Adipocyte (in vitro differentiated cells): ENCODE data around the gene SLC22A7.

Experiments used
- DNase-seq: peaks from one replicate; pipeline ENCODE4 v3.0.0-alpha.2; 2015; ENCODE audit warnings: low read depth
- H3K27me3 ChIP-seq: replicated peaks from 2 replicates; pipeline ENCODE4 v1.7.0; 2013; ENCODE audit warnings: mild to moderate bottlenecking, low read length, moderate library complexity; ENCODE audit not compliant: control insufficient read depth, insufficient read depth
- H3K36me3 ChIP-seq: 2 replicates; pipeline ENCODE4 v1.7.0; 2013; ENCODE audit warnings: low read length, mild to moderate bottlenecking, moderate library complexity; ENCODE audit not compliant: control insufficient read depth, insufficient read depth, severe bottlenecking
- H3K4me1 ChIP-seq: 2 replicates; pipeline ENCODE4 v1.7.0; 2013; ENCODE audit warnings: mild to moderate bottlenecking, low read length, moderate library complexity; ENCODE audit not compliant: control insufficient read depth, insufficient read depth
- H3K4me3 ChIP-seq: 2 replicates; pipeline ENCODE4 v1.7.0; 2013; ENCODE audit warnings: mild to moderate bottlenecking, low read length, moderate library complexity
- H3K9ac ChIP-seq: 2 replicates; pipeline ENCODE4 v1.7.0; 2013; ENCODE audit warnings: mild to moderate bottlenecking, low read length, moderate library complexity
- H3K9me3 ChIP-seq: 2 replicates; pipeline ENCODE4 v1.7.0; 2013; ENCODE audit warnings: mild to moderate bottlenecking, low read length, moderate library complexity; ENCODE audit not compliant: control insufficient read depth

Gene SLC22A7

DNA sequence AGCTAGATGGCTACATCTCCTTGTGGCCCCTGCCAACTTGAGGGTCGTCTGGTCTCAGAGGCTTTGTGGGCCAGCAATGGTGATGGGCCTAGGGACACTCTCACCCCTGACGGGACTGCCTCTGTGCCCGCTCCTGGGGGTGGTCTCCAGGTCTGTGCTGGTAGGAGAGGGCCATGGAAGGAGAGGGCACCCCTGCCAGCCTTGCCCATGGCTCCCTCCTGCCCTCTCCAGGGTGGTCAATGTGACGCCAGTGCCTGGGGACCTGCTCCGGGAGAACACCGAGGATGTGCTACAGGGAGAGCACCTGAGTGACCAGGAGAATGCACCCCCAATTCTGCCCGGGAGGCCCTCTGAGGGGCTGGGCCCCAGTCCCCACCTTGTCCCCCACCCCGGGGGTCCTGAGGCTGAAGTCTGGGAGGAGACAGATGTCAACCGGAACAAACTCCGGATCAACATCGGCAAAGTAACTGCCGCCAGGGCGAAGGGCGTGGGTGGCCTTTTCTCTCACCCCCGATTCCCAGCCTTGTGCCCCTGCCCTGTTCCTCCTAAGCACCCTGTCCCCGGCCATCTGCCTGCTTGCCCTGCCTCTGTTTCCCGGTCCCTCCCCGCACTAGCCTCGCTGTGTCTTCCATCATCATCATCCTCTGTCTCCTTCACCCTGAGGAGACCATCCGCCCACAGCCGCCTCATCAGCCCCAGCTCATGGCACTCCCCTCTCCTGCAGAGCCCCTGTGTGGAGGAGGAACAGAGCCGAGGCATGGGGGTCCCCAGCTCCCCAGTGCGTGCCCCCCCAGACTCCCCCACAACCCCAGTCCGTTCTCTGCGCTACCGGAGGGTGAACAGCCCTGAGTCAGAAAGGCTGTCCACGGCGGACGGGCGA lies 39.0 kb upstream of the SLC22A7 start:
- Histone ChIP-seq H3K9ac (no peak overlapping the region), H3K4me3 (no peak overlapping the region), H3K36me3 (no peaks in the 10 kb centered on the region), H3K4me1 (no peaks in the 10 kb centered on the region), H3K27me3 (peaks cover 39% of the 10 kb centered on the region), H3K9me3 (no peaks in the 10 kb centered on the region)
- DNase-seq, result no peak

DNA sequence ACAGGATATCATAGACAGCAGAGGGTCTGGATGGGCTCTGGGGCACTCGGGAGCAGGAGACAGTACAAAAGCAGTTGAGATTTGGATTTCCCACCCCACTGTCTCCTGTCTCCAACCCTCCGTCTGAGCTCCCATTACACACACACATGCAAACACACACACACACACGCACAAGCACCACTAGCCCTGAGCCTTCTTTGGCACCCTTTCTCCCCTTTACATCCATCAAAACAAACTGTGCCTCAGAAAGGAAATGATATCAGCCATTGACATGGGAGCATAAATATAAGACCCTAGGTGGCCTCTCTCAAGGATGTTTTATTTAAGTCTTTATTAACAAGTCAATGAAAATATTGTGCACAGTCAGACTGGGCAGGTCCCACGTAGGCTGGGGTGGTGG lies 37.3 kb upstream of the SLC22A7 start:
- no peaks in the 10 kb centered on the region for H3K36me3 ChIP-seq
- H3K9me3 ChIP-seq, result no peaks in the 10 kb centered on the region
- peaks cover 40% of the 10 kb centered on the region for H3K27me3 ChIP-seq
- H3K4me3 ChIP-seq, result no peak overlapping the region
- H3K4me1 ChIP-seq, result no peaks in the 10 kb centered on the region
- no peak overlapping the region for H3K9ac ChIP-seq
- no peak for DNase-seq

GRCh38 chr6:43261198-43261597 lies 36.9 kb upstream of the SLC22A7 start:
- H3K9me3 ChIP-seq, result no peaks in the 10 kb centered on the region
- H3K27me3 ChIP-seq, result peaks cover 42% of the 10 kb centered on the region
- no peak for DNase-seq

GRCh38 chr6:43262000-43262779 lies 35.9 kb upstream of the SLC22A7 start:
- H3K4me1 ChIP-seq, result no peaks in the 10 kb centered on the region
- no peaks in the 10 kb centered on the region for H3K9me3 ChIP-seq
- H3K36me3 ChIP-seq, result no peaks in the 10 kb centered on the region
- no peak overlapping the region for H3K4me3 ChIP-seq
- H3K27me3 ChIP-seq, result peaks cover 38% of the 10 kb centered on the region
- H3K9ac ChIP-seq, result no peak overlapping the region
- no peak for DNase-seq

More at GRCh38 chr6:43261198-43261597, 36.9 kb upstream of the SLC22A7 start:
- no peaks in the 10 kb centered on the region for H3K36me3 ChIP-seq
- H3K4me3 ChIP-seq, result no peak overlapping the region
- H3K9ac ChIP-seq, result no peak overlapping the region
- H3K4me1 ChIP-seq, result no peaks in the 10 kb centered on the region

DNA sequence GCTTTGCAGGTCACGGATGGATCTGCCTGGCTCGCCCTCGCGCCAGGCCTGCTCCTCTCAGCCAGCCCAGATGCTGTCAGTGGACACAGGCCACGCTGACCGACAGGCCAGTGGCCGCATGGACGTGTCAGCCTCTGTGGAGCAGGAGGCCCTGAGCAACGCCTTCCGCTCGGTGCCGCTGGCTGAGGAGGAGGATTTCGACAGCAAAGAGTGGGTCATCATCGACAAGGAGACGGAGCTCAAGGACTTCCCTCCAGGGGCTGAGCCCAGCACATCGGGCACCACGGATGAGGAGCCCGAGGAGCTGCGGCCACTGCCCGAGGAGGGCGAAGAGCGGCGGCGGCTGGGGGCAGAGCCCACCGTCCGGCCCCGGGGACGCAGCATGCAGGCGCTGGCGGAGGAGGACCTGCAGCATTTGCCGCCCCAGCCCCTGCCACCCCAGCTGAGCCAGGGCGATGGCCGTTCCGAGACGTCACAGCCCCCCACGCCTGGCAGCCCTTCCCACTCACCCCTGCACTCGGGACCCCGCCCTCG lies 35.2 kb upstream of the SLC22A7 start:
- H3K9ac ChIP-seq, result no peak overlapping the region
- H3K36me3 ChIP-seq, result no peaks in the 10 kb centered on the region
- no peaks in the 10 kb centered on the region for H3K4me1 ChIP-seq
- H3K9me3 ChIP-seq, result no peaks in the 10 kb centered on the region
- H3K27me3 ChIP-seq, result peaks cover 34% of the 10 kb centered on the region
- H3K4me3 ChIP-seq, result no peak overlapping the region
- DNase-seq, result no peak

- peaks cover 3% of the 10 kb centered on the region for H3K4me1 ChIP-seq
- H3K4me3 ChIP-seq, result no peak overlapping the region
- H3K27me3 ChIP-seq, result peaks cover 35% of the 10 kb centered on the region
- no peak overlapping the region for H3K9ac ChIP-seq
- H3K9me3 ChIP-seq, result no peaks in the 10 kb centered on the region
- peak; percentile 80 for DNase-seq
- no peaks in the 10 kb centered on the region for H3K36me3 ChIP-seq
Observed at GRCh38 chr6:43263314-43264178, 34.5 kb upstream of the SLC22A7 start.

GRCh38 chr6:43264599-43265145 lies 33.4 kb upstream of the SLC22A7 start:
- no peak for DNase-seq
- H3K9ac ChIP-seq, result no peak overlapping the region
- no peaks in the 10 kb centered on the region for H3K36me3 ChIP-seq
- H3K4me3 ChIP-seq, result no peak overlapping the region
- no peaks in the 10 kb centered on the region for H3K9me3 ChIP-seq
- H3K27me3 ChIP-seq, result peaks cover 40% of the 10 kb centered on the region
- peaks cover 7% of the 10 kb centered on the region for H3K4me1 ChIP-seq

DNA sequence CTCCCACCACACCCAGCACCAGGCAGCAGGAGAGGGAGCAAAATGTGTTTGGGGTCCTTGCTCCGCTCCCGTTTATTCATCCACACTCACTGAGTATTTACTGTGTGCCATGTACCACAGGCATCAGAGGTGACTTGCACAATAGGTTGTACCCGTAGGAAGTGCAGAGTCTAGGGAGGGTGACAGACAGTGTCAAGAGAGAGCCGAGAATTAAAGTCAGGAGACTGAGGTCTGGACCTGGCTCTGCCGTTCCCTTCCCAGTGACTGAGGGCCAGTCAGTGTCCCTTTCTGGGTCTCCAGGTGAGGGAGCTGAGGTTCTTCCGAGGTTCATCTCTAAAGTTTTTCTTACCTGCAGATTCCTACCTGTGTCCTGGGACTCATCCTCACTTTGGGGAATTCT lies 32.5 kb upstream of the SLC22A7 start:
- H3K9ac ChIP-seq, result no peak overlapping the region
- H3K9me3 ChIP-seq, result no peaks in the 10 kb centered on the region
- H3K4me1 ChIP-seq, result peaks cover 7% of the 10 kb centered on the region
- no peak for DNase-seq
- peaks cover 39% of the 10 kb centered on the region for H3K27me3 ChIP-seq
- H3K36me3 ChIP-seq, result no peaks in the 10 kb centered on the region
- H3K4me3 ChIP-seq, result no peak overlapping the region

DNA sequence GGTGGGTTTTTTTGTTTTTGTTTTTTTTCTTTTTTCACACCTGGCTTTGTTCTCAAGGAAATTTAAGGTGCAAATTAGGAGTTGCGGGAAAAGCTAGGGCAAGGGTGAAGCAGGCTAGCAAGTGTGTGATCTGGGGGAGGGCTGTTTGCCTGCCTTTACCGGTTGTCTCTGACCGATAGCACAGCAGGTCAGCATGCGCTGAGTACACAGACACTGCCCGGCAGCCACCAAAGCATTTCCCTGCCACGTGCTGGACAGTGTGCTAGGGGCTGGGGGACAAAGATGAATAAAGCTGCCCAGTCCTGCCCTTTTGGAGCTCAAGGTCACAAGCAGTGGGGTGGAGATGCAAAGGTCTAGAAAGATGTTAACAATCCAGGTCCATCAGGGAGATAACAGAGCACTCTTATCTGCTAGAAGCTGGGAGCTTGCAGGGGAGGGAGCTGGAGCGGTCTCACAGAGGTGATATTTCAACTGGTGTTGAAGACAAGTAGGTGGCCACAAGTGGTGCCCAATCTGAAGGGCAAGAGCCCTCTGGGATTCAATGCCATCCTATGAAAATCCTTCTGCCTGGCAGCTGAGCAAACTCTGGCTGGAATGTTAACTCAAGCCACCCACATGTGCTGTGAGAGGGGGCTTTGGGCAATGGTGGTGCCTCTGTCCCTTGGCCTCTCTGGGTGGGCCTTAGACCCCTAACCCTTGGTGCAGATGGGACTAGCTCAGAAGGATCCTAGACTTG lies 30.3 kb upstream of the SLC22A7 start:
- Histone ChIP-seq H3K4me3 (no peak overlapping the region), H3K27me3 (peaks cover 42% of the 10 kb centered on the region), H3K9me3 (no peaks in the 10 kb centered on the region), H3K4me1 (peaks cover 7% of the 10 kb centered on the region), H3K9ac (no peak overlapping the region), H3K36me3 (no peaks in the 10 kb centered on the region)
- no peak for DNase-seq

DNA sequence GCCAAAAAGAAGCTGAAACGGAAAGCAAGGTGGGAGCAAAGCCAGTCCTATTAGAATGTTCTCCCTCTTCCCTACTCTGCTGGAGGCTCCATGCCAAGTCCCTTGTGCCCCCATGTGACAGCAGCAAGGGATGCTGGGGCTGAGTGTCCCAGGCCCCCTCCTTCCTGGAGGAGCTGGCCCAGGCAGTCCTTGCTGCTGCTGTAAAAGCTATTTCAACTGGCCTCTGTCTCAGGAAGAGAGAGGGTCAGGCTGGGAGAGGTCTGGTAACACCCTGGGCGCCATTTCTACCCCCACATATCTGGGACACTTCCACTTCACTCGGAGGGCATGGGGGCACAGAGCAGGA lies 29.7 kb upstream of the SLC22A7 start:
- peaks cover 7% of the 10 kb centered on the region for H3K4me1 ChIP-seq
- H3K27me3 ChIP-seq, result peaks cover 46% of the 10 kb centered on the region
- H3K9ac ChIP-seq, result no peak overlapping the region
- no peaks in the 10 kb centered on the region for H3K9me3 ChIP-seq
- no peak overlapping the region for H3K4me3 ChIP-seq
- DNase-seq, result no peak
- no peaks in the 10 kb centered on the region for H3K36me3 ChIP-seq
